Activated naive CD4-positive, alpha-beta T cell treated with anti-CD3 and anti-CD28 coated beads, Interleukin-2, amount 50 U/mL, for 72 hours (primary cell): ENCODE results near the gene CNOT10. TPM values are rescaled to one million over a fixed set of nuclear protein-coding genes. Genes with fewer than 3 reads are reported as not detected.
"Not testable (repeated sequence)": the region's sequence is repeated elsewhere in the genome, so short reads cannot be mapped to it uniquely, and the experiment has no call there.

Experiments used
- ATAC-seq, 2 donors: fragments of 150-1000 bp; cut with Tn5 transposase; 2 replicates each; pipeline ENCODE4 v1.10.0; 2021; ENCODE audit warnings: mild to moderate bottlenecking in 2 of 2, moderate library complexity in 2 of 2
- DNase-seq, 2 donors: peaks; one replicate each; pipeline ENCODE4 v3.0.0; 2021 to 2022; ENCODE audit warnings: low spot score in 2 of 2
- H3K27ac Mint-ChIP-seq, 2 donors: one replicate each; pipeline ENCODE4 v1.8.0; 2022; ENCODE audit warnings: mild to moderate bottlenecking in 2 of 2, mixed read lengths in 2 of 2
- H3K36me3 Mint-ChIP-seq, 2 donors: one replicate each; pipeline ENCODE4 v1.8.0; 2022; ENCODE audit warnings: mixed read lengths in 2 of 2
- H3K9me3 Mint-ChIP-seq, 2 donors: one replicate each; pipeline ENCODE4 v1.8.0; 2022; ENCODE audit warnings: mixed read lengths in 2 of 2
- total RNA-seq, 2 donors: library from RNA; stranded (reverse); gene quantifications; one replicate each; pipeline ENCODE4 v1.2.3, GENCODE V29; 2022

Gene CNOT10
- total RNA-seq, 2 donors from 2014 or later, result 56.8 to 60.2 TPM

- H3K27ac Mint-ChIP-seq, result no peak overlapping the region
- DNase-seq (no peak), ATAC-seq (no peak)
- H3K9me3 Mint-ChIP-seq, result no peaks in the 10 kb centered on the region
- H3K36me3 Mint-ChIP-seq, result peaks cover 14 to 19% of the 10 kb centered on the region in 2 donors
Observed at GRCh38 chr3:32713181-32713580, 28.2 kb downstream of the CNOT10 start.

GRCh38 chr3:32719335-32719734 lies 34.3 kb downstream of the CNOT10 start:
- H3K27ac Mint-ChIP-seq, result no peak overlapping the region
- H3K9me3 Mint-ChIP-seq, result no peaks in the 10 kb centered on the region
- H3K36me3 Mint-ChIP-seq, result peaks cover 0 to 4% of the 10 kb centered on the region in 2 donors
- ATAC-seq (no peak), DNase-seq (no peak)

GRCh38 chr3:32719931-32720330 lies 34.9 kb downstream of the CNOT10 start:
- H3K9me3 Mint-ChIP-seq, result no peaks in the 10 kb centered on the region
- no peak for DNase-seq
- H3K27ac Mint-ChIP-seq, result no peak overlapping the region
- ATAC-seq, result no peak
- peaks cover 0 to 4% of the 10 kb centered on the region in 2 donors for H3K36me3 Mint-ChIP-seq

- no peak for DNase-seq
- ATAC-seq, result peak in 1 of 2 donors; percentile 47
- no peak overlapping the region for H3K27ac Mint-ChIP-seq
Observed at GRCh38 chr3:32725721-32726120, 40.7 kb downstream of the CNOT10 start.

GRCh38 chr3:32733631-32734229 lies 48.7 kb downstream of the CNOT10 start:
- Mint-ChIP-seq H3K27ac (no peak overlapping the region), H3K36me3 (peaks cover 0 to 2% of the 10 kb centered on the region in 2 donors), H3K9me3 (no peaks in the 10 kb centered on the region)
- ATAC-seq (no peak), DNase-seq (no peak)

More at GRCh38 chr3:32725721-32726120, 40.7 kb downstream of the CNOT10 start:
- H3K9me3 Mint-ChIP-seq, result no peaks in the 10 kb centered on the region
- no peaks in the 10 kb centered on the region for H3K36me3 Mint-ChIP-seq

- DNase-seq (no peak), ATAC-seq (no peak)
- no peaks in the 10 kb centered on the region for H3K9me3 Mint-ChIP-seq
- peaks cover 4 to 10% of the 10 kb centered on the region in 2 donors for H3K36me3 Mint-ChIP-seq
- H3K27ac Mint-ChIP-seq, result no peak overlapping the region
Observed at GRCh38 chr3:32734756-32735155, 49.8 kb downstream of the CNOT10 start.

GRCh38 chr3:32743470-32743869 lies 58.5 kb downstream of the CNOT10 start:
- H3K9me3 Mint-ChIP-seq, H3K36me3 Mint-ChIP-seq, ATAC-seq, DNase-seq, H3K27ac Mint-ChIP-seq: not testable (repeated sequence)

- ATAC-seq (no peak), DNase-seq (no peak)
- no peak overlapping the region for H3K27ac Mint-ChIP-seq
- no peaks in the 10 kb centered on the region for H3K9me3 Mint-ChIP-seq
- H3K36me3 Mint-ChIP-seq, result peaks cover 4 to 6% of the 10 kb centered on the region in 2 donors
Observed at GRCh38 chr3:32743934-32744333, 58.9 kb downstream of the CNOT10 start.

- ATAC-seq (no peak), DNase-seq (no peak)
- no peak overlapping the region for H3K27ac Mint-ChIP-seq
- peaks cover 6 to 7% of the 10 kb centered on the region in 2 donors for H3K36me3 Mint-ChIP-seq
- no peaks in the 10 kb centered on the region for H3K9me3 Mint-ChIP-seq
Observed at GRCh38 chr3:32751377-32751776, 66.4 kb downstream of the CNOT10 start.

- Mint-ChIP-seq H3K27ac (no peak overlapping the region), H3K9me3 (no peaks in the 10 kb centered on the region), H3K36me3 (peaks cover 0 to 7% of the 10 kb centered on the region in 2 donors)
- ATAC-seq (no peak), DNase-seq (no peak)
Observed at GRCh38 chr3:32755761-32756160, 70.8 kb downstream of the CNOT10 start.

- Mint-ChIP-seq H3K9me3 (no peaks in the 10 kb centered on the region), H3K36me3 (peaks cover 0 to 7% of the 10 kb centered on the region in 2 donors), H3K27ac (no peak overlapping the region)
- no peak for DNase-seq
- ATAC-seq, result peak in 1 of 2 donors; percentile 32
Observed at GRCh38 chr3:32757618-32758374, 72.8 kb downstream of the CNOT10 start.

GRCh38 chr3:32758375-32758753 lies 73.4 kb downstream of the CNOT10 start:
- Mint-ChIP-seq H3K9me3 (no peaks in the 10 kb centered on the region), H3K27ac (no peak overlapping the region), H3K36me3 (peaks cover 0 to 4% of the 10 kb centered on the region in 2 donors)
- ATAC-seq, result peak in 1 of 2 donors; percentile 71
- no peak for DNase-seq

GRCh38 chr3:32759342-32759741 lies 74.4 kb downstream of the CNOT10 start:
- Mint-ChIP-seq H3K36me3 (peaks cover 1 to 3% of the 10 kb centered on the region in 2 donors), H3K27ac (no peak overlapping the region), H3K9me3 (no peaks in the 10 kb centered on the region)
- ATAC-seq (no peak), DNase-seq (no peak)

GRCh38 chr3:32764481-32764880 lies 79.5 kb downstream of the CNOT10 start:
- Mint-ChIP-seq H3K9me3 (no peaks in the 10 kb centered on the region), H3K27ac (no peak overlapping the region), H3K36me3 (peaks cover 5 to 6% of the 10 kb centered on the region in 2 donors)
- DNase-seq (no peak), ATAC-seq (no peak)

GRCh38 chr3:32778389-32778788 lies 93.4 kb downstream of the CNOT10 start:
- DNase-seq (peak in 1 of 2 donors; percentile 9), ATAC-seq (peak; percentile 22 to 66)
- Mint-ChIP-seq H3K27ac (no peak overlapping the region), H3K36me3 (no peaks in the 10 kb centered on the region), H3K9me3 (no peaks in the 10 kb centered on the region)

GRCh38 chr3:32780071-32780734 lies 95.2 kb downstream of the CNOT10 start:
- Mint-ChIP-seq H3K27ac (no peak overlapping the region), H3K9me3 (no peaks in the 10 kb centered on the region), H3K36me3 (no peaks in the 10 kb centered on the region)
- ATAC-seq (no peak), DNase-seq (no peak)

- DNase-seq (peak; percentile 4 to 60), ATAC-seq (peak; percentile 3 to 65)
- H3K36me3 Mint-ChIP-seq, result no peaks in the 10 kb centered on the region
- peak overlapping the region in 1 of 2 donors; percentile 41 for H3K27ac Mint-ChIP-seq
- no peaks in the 10 kb centered on the region for H3K9me3 Mint-ChIP-seq
Observed at GRCh38 chr3:32780735-32781210, 95.8 kb downstream of the CNOT10 start.
